Activated naive CD4-positive, alpha-beta T cell treated with anti-CD3 and anti-CD28 coated beads, Interleukin-2, amount 10 ng/mL, durations not matched to agents 5 hours and 36 hours (primary cell): ENCODE results near the gene DHX38. TPM values are rescaled to one million over a fixed set of nuclear protein-coding genes. Genes with fewer than 3 reads are reported as not detected.

ENCODE experiments used
- total RNA-seq, 2 experiments: library from RNA; stranded (reverse); gene quantifications; one replicate each; pipeline ENCODE4 v1.2.3, GENCODE V29; 2021

Gene DHX38
- 10 to 100 TPM; 70.9 to 73.1 TPM for total RNA-seq

DNA sequence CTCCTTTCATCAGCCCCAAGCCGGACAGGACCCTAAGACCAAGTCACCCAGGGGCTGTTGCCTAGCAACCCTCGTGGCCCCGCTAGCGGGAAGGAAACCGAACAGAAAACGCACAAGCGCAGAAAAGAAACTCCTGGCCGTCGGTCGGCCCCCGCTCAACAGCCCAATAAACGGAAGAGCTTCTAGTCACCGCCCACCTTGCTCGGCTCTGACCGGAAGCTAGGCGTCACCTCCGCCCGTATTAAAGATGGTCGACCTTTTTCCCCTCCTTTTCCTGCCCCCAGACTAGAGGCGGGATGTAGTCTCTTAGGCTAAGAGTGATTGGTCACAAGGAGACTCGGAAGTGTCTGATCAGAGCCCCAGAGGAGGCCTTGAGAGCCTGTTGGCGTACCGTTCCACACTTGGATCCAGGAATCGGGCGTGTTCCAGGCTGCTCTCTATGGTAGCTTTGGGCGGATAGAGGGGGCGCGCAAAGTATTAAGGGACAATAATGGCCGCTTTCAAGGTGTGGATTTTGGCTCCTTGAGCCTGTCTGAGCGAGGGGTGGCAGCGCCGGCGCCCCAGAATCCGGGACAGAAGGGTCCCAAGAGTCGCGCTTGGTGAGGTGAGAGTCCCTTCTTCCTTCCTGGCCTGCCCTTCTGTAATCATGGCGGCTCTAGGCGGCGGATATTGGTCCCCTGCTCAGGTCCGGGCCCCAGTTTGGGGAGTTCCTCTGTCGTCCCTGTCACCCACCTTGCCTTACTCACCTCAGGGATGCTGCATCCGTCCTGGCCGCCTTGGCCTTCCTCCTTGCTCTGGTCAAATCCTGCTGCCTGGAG, at the start of gene DHX38, which contains the start of gene TXNL4B:
Gene DHX38 (plus strand): TSS at position 400 of the 818 bp plus-strand sequence. CDS start 2,311 bp downstream, outside the sequence.
Gene TXNL4B (minus strand): TSS at position 173 of the 818 bp plus-strand sequence. CDS start 2,871 bp downstream, outside the sequence.

DNA sequence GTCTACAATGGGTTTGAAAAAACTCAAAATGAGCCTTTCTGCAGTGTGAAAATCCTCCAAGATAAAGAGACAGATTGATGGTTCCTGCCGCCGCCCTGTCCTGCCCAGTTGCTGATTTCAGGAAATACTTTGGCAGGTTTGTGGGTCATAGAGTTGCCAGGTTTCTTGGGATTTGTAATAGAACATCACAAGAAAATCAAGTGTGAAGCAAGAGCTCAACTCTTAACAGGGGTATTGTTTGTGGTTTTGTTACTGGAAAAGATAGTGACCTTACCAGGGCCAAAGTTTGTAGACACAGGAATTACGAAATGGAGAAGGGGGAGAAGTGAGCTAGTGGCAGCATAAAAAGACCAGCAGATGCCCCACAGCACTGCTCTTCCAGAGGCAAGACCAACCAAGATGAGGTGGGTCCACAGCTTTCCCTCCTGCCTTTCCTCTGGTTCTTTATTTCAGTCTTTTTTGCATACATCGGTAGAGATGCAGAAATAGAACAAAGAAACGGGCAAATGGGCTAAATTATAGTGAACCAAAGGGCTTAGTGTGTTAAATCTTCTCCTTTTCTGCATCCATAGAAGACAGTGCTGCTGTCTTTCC, 39.3 kb upstream of the DHX38 start, which contains the start of gene HP:
Gene HP (plus strand): TSS at position 252 of the 594 bp plus-strand sequence. CDS start 148 bp downstream, at position 400.

Other genes starting within 250 kb of the DHX38 start
- 10 to 100 TPM; 23.4 to 24.9 TPM for gene ATXN1L, start 247.9 kb upstream of the DHX38 start, total RNA-seq
- gene ZNF821, start 209.7 kb upstream of the DHX38 start, total RNA-seq, result 10 to 100 TPM in 1 of 2 experiments, 1 to 10 TPM in 1; 9.7 to 10.2 TPM
- gene IST1, start 198.3 kb upstream of the DHX38 start, total RNA-seq, result 100 to 1,000 TPM; 198 to 202 TPM
- under 1 TPM; 0.35 to 0.36 TPM for gene PKD1L3, start 93.4 kb upstream of the DHX38 start, total RNA-seq
- 1 to 10 TPM; 8.1 to 9.6 TPM for gene DHODH, start 85.1 kb upstream of the DHX38 start, total RNA-seq
- not detected for gene HP, start 39.3 kb upstream of the DHX38 start, total RNA-seq
- not detected for gene HPR, start 30.6 kb upstream of the DHX38 start, total RNA-seq
- gene TXNL4B, start 227 bp upstream of the DHX38 start, total RNA-seq, result 10 to 100 TPM; 14.7 to 17.1 TPM
- gene PMFBP1, start 78.3 kb downstream of the DHX38 start, total RNA-seq, result 1 to 10 TPM; 1.5 to 1.9 TPM